Heart left ventricle (tissue), 16 donors: ENCODE measurements around the gene SLC6A7. TPM values are rescaled to one million over a fixed set of nuclear protein-coding genes. Genes with fewer than 3 reads are reported as not detected.

Source experiments
- ATAC-seq, 4 donors: fragments of 200-7000 bp; cut with Tn5 transposase; one replicate each; pipeline ENCODE4 v1.9.1; 2020 to 2022; ENCODE audit warnings: moderate library complexity in 4 of 4, mild to moderate bottlenecking in 3 of 4, moderate number of reproducible peaks in 1 of 4
- DNase-seq, 5 donors: peaks; one replicate each; pipeline ENCODE4 v3.0.0-alpha.2; 2020
- H3K27ac ChIP-seq, 12 donors: fragments of 200-600 bp; sonication (generic) in 4 of 12; one replicate each; pipeline versions ENCODE4 v1.5.0 to v1.8.0; 2016 to 2022; ENCODE audit warnings: mild to moderate bottlenecking in 2 of 12
- H3K27me3 ChIP-seq, 9 donors: fragments of 200-600 bp; sonication (generic) in 2 of 9; one replicate each; pipeline versions ENCODE4 v1.5.1 to v1.8.0; 2016 to 2022; ENCODE audit warnings: mild to moderate bottlenecking in 3 of 9
- H3K36me3 ChIP-seq, 9 donors: fragments of 200-600 bp; sonication (generic) in 2 of 9; one replicate each; pipeline versions ENCODE4 v1.5.0 to v1.8.0; 2018 to 2022; ENCODE audit warnings: mild to moderate bottlenecking in 2 of 9
- H3K4me1 ChIP-seq, 12 donors: fragments of 200-600 bp; sonication (generic) in 4 of 12; one replicate each; pipeline versions ENCODE4 v1.5.0 to v1.8.0; 2016 to 2022; ENCODE audit warnings: mild to moderate bottlenecking in 3 of 12
- H3K4me3 ChIP-seq, 12 donors: fragments of 200-600 bp; sonication (generic) in 4 of 12; one replicate each; pipeline versions ENCODE4 v1.5.0 to v1.8.0; 2017 to 2022; ENCODE audit warnings: mild to moderate bottlenecking in 9 of 12, moderate library complexity in 4 of 12
- H3K9me3 ChIP-seq, 12 donors: fragments of 200-600 bp; sonication (generic) in 4 of 12; one replicate each; pipeline versions ENCODE4 v1.5.0 to v1.8.0; 2016 to 2022; ENCODE audit warnings: mild to moderate bottlenecking in 1 of 12
- CTCF ChIP-seq, 12 donors: fragments of 200-600 bp; sonication (generic) in 4 of 12; IDR thresholded peaks; one replicate each; pipeline versions ENCODE4 v1.5.0 to v1.8.0; 2018 to 2022; ENCODE audit warnings: antibody characterized with exemption in 12 of 12, mild to moderate bottlenecking in 5 of 12
- POLR2A ChIP-seq, 2 donors: fragments of 450-650 bp; IDR thresholded peaks; one replicate each; pipeline ENCODE4 v1.6.1; 2017; ENCODE audit warnings: antibody characterized with exemption in 2 of 2, mild to moderate bottlenecking in 2 of 2, moderate library complexity in 2 of 2
- WGBS, 4 donors: extraction: QIAGEN DNeasy Blood & Tissue Kit in 2 of 4; methylation state at CpG; one replicate each; pipeline versions ENCODE4 v1.1.5 to v1.1.7; 2013 to 2018; 5-methylcytosine and 5-hydroxymethylcytosine counted together
- intact Hi-C, 10 donors: fragments of 100-400 bp; cut with DNase I; formaldehyde crosslinking; loops; one replicate each; pipeline versions ENCODE4 v1.11.1 to v1.14.2; 2022
- polyA plus RNA-seq, 2 donors: library from polyadenylated mRNA; stranded (reverse); fragments of 200-250 nt; gene quantifications; one replicate each; pipeline ENCODE4 v1.2.3, GENCODE V29; 2013
- total RNA-seq, 9 donors: library from RNA; depleted of rRNA in 2 of 9; stranded (reverse); fragments of >200 nt in 2 of 9; fragmentation: NEBNext Ultra II Directional in 3 of 9; extraction: Animal tissue kit (Norgen Biotek cat#: 25700) in 3 of 9; gene quantifications; one replicate each; pipeline versions ENCODE4 v1.1.0 to v1.2.4, GENCODE V29; 2016 to 2023
- donor health status: ischemic (EF 13 %, LVEDD 7.1; RV severe dilation, severe dysfunction).
- donor health status: healthy with polysubstance abuse.
- donor health status: DM: no; HTN: yes; CAD: no.
- donor health status: DM: no; HTN: no; CAD: no.
- donor health status: ischemic (EF 25% LVEDD 6.9; RV normal size, moderate dysfunction).
- donor health status: ischemic (EF 25% LVEDD 5.7; RV mildly dilated, moderate dysfunction).
- donor health status: healthy.
- donor health status: DM: yes; HTN: yes; CAD: no.
- donor health status: ischemic (EF 35%, LVEDD 5.7; RV mildly dilated, moderate dysfunction).
- donor health status: nonischemic (EF 11% LVEDD 7.7; RV severe dilation, severe dysfunction).
- donor health status: DM: yes; HTN: yes; CAD: no.
- donor health status: PGD.
- donor health status: ischemic (EF 29% LVEDD 5.4; RV normal size, mild dysfunction).
- donor health status: nonischemic (EF 23%, LVEDD 6.1; RV moderate dilation, normal function).

The SLC6A7 gene
- total and polyA plus RNA-seq, 11 donors, result not detected

- Histone ChIP-seq H3K36me3 (no peaks in the 10 kb centered on the region), H3K4me3 (no peak overlapping the region), H3K4me1 (peaks cover 0 to 10% (median 2%) of the 10 kb centered on the region in 12 donors), H3K27ac (no peak overlapping the region), H3K9me3 (no peaks in the 10 kb centered on the region), H3K27me3 (peaks cover 0 to 6% (median 0%) of the 10 kb centered on the region in 9 donors)
- ATAC-seq (no peak), DNase-seq (no peak)
- TF ChIP-seq POLR2A (IDR thresholded peaks at IDR 0.05) (no peak), CTCF (IDR thresholded peaks at IDR 0.05) (no peak)
- WGBS, 4 donors, result 86 to 95% (median 90%) methylated on average over 6 of the region's 6 CpGs
- intact Hi-C loops, result no loop called here
Measured at GRCh38 chr5:150206779-150207115, 16.9 kb downstream of the SLC6A7 start.

GRCh38 chr5:150208187-150209098, 18.6 kb downstream of the SLC6A7 start:
- WGBS, 4 donors, result 78 to 86% (median 81%) methylated on average over 19 of the region's 19 CpGs
- peak in 2 of 4 donors; percentile 31 to 36 for ATAC-seq

DNA sequence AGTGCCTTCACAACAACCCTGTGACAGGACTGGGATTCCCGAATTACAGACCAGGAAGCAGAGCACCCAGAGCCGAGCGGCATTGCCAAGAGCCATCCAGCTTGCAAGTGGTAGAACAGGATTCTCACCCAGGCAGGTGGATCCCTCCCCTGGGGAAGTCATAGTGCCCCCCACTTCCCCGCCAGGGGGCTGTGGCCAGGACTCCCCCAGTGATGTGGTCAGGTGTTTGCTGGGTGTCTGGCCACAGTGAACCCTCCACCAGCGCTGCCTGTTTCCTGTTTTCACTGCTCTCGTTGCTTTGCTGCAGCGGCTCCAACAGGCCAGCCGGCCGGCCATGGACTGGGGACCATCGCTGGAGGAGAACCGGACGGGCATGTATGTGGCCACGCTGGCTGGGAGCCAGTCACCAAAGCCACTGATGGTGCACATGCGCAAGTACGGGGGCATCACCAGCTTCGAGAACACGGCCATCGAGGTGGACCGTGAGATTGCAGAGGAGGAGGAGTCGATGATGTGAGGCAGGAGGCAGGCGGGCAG, 19.3 kb downstream of the SLC6A7 start:
- 74 to 81% (median 76%) methylated on average over 17 to 21 of the region's 21 CpGs for WGBS, 4 donors
- intact Hi-C loops, result no loop called here
- DNase-seq, result no peak
- no peaks in the 10 kb centered on the region for H3K9me3 ChIP-seq
- H3K27me3 ChIP-seq, result peaks cover 0 to 6% (median 0%) of the 10 kb centered on the region in 9 donors
- peak overlapping the region in 1 of 12 donors; percentile 12 for H3K4me3 ChIP-seq
- no peaks in the 10 kb centered on the region for H3K36me3 ChIP-seq
- TF ChIP-seq CTCF (IDR thresholded peaks at IDR 0.05) (no peak), POLR2A (IDR thresholded peaks at IDR 0.05) (no peak)
- ATAC-seq, result peak in 1 of 4 donors; percentile 51
- peaks cover 0 to 22% (median 7%) of the 10 kb centered on the region in 12 donors for H3K4me1 ChIP-seq
- no peak overlapping the region for H3K27ac ChIP-seq

More at GRCh38 chr5:150208187-150209098, 18.6 kb downstream of the SLC6A7 start:
- intact Hi-C loops, result no loop called here
- TF ChIP-seq CTCF (IDR thresholded peaks at IDR 0.05), result no peak
- no peak for TF ChIP-seq POLR2A (IDR thresholded peaks at IDR 0.05)
- peaks cover 0 to 6% (median 0%) of the 10 kb centered on the region in 9 donors for H3K27me3 ChIP-seq
- peaks cover 0 to 17% (median 3%) of the 10 kb centered on the region in 12 donors for H3K4me1 ChIP-seq
- no peaks in the 10 kb centered on the region for H3K9me3 ChIP-seq
- no peaks in the 10 kb centered on the region for H3K36me3 ChIP-seq
- DNase-seq, result no peak
- H3K4me3 ChIP-seq, result peak overlapping the region in 1 of 12 donors; percentile 12
- no peak overlapping the region for H3K27ac ChIP-seq

DNA sequence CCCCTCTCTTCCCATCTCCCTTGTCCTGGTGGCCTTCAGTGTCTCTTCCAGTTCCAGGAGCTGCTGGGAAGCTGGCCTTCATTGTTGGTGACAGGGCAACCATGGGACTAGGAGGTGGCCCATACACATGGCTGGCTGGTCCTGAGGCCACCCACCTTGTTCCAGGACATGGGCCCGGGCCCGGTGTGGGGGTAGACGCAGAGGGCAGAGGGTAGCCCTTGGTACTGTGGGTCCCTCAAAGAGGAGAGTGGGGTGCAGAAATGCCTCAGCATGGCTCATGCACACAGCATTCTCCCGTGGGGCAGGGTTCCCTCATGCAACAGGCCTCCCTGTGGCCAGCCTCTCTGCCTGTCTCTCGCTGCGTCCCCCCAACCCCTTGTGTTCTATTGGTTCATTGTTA, 20.8 kb downstream of the SLC6A7 start:
- no peak for DNase-seq
- H3K9me3 ChIP-seq, result no peaks in the 10 kb centered on the region
- ATAC-seq, result no peak
- peaks cover 0 to 6% (median 0%) of the 10 kb centered on the region in 9 donors for H3K27me3 ChIP-seq
- intact Hi-C loops, result loop anchor here in 5 of 10 donors (10.0 kb wide), 4 partner anchors 186 to 576 kb away; no protein-coding TSS in a partner anchor
- WGBS, 4 donors, result 70 to 88% (median 81%) methylated on average over 4 to 6 of the region's 6 CpGs
- TF ChIP-seq POLR2A (IDR thresholded peaks at IDR 0.05), result no peak
- no peak for TF ChIP-seq CTCF (IDR thresholded peaks at IDR 0.05)
- no peak overlapping the region for H3K27ac ChIP-seq
- H3K36me3 ChIP-seq, result no peaks in the 10 kb centered on the region
- H3K4me3 ChIP-seq, result no peak overlapping the region
- peaks cover 0 to 28% (median 11%) of the 10 kb centered on the region in 12 donors for H3K4me1 ChIP-seq
